A549 treated with ZK216348 at 1 μM for 4 hours (cell line): ENCODE results near the gene PGAM4. TPM values are rescaled to one million over a fixed set of nuclear protein-coding genes. Genes with fewer than 3 reads are reported as not detected.

Source experiments
- total RNA-seq: library from RNA; stranded (reverse); fragments of 200-300 nt; extraction: Qiagen RNA extraction; gene quantifications from 5 replicates; pipeline ENCODE4 v1.2.3, GENCODE V29; 2022; ENCODE audit warnings: low read depth

The PGAM4 gene
- total RNA-seq, result 0.33 to 0.54 TPM (median 0.49 TPM) in 4 of 5 replicates, not detected in the other

GRCh38 chrX:77969538-77969937 is at the start of gene PGAM4:
Gene PGAM4 (minus strand): TSS chrX:77969638. CDS start chrX:77969638, 0 bp downstream.

Other genes starting within 250 kb of the PGAM4 start
- gene ATRX, start 183.4 kb downstream of the PGAM4 start, total RNA-seq, result 15.1 to 23.0 TPM (median 19.5 TPM) in 5 replicates
- 30.4 to 42.0 TPM (median 39.3 TPM) in 5 replicates for gene MAGT1, start 74.2 kb downstream of the PGAM4 start, total RNA-seq
- 546 to 805 TPM (median 588 TPM) in 5 replicates for gene COX7B, start 70.2 kb downstream of the PGAM4 start, total RNA-seq
- gene ATP7A, start 58.9 kb downstream of the PGAM4 start, total RNA-seq, result 2.0 to 4.4 TPM (median 3.2 TPM) in 5 replicates
- gene PGK1, start 134.6 kb upstream of the PGAM4 start, total RNA-seq, result 576 to 603 TPM (median 590 TPM) in 5 replicates
- gene TAF9B, start 170.0 kb upstream of the PGAM4 start, total RNA-seq, result 7.3 to 14.4 TPM (median 11.0 TPM) in 5 replicates